H1 (cell line): Measurements from ENCODE around the gene NPPA. TPM values are rescaled to one million over a fixed set of nuclear protein-coding genes. Genes with fewer than 3 reads are reported as not detected.

Experiments used
- CTCF ChIA-PET: fragments of 300-600 bp; sonication (Branson Sonifier 250); formaldehyde crosslinking; loops from one replicate; lab custom pipeline; 2021; ENCODE audit not compliant: partially characterized antibody; lab: Charles Lee
- POLR2A ChIA-PET: fragments of 300-600 bp; sonication (Branson Sonifier 250); formaldehyde crosslinking; loops from one replicate; lab custom pipeline; 2021; ENCODE audit warnings: inconsistent platforms; ENCODE audit not compliant: partially characterized antibody; lab: Charles Lee
- DNase-seq, 2 experiments: peaks; one replicate each; pipeline versions ENCODE4 v3.0.0 to v3.0.0-alpha.2; 2010 to 2022; ENCODE audit warnings: low spot score in 2 of 2, low read depth in 1 of 2, mixed read lengths in 1 of 2
- FAIRE-seq: peaks from 2 replicates; lab custom pipeline; 2011; peaks lifted over from hg19 to GRCh38; lab: Jason Lieb, UNC
- H2AFZ ChIP-seq: 2 replicates; pipeline ENCODE4 v1.8.1; 2012; ENCODE audit warnings: low read length, inconsistent platforms
- H2AK5ac ChIP-seq: 2 replicates; pipeline ENCODE4 v1.6.1; 2013; ENCODE audit warnings: low read depth, low read length
- H2BK120ac ChIP-seq: replicated peaks from 2 replicates; pipeline ENCODE3; 2013; ENCODE audit warnings: low read depth, low read length, inconsistent platforms
- H2BK12ac ChIP-seq: 2 replicates; pipeline ENCODE4 v1.6.1; 2013; ENCODE audit warnings: low read depth, low read length
- H2BK15ac ChIP-seq: 2 replicates; pipeline ENCODE4 v1.6.1; 2013; ENCODE audit warnings: low read length
- H2BK20ac ChIP-seq: 2 replicates; pipeline ENCODE4 v1.6.1; 2013; ENCODE audit warnings: low read length
- H2BK5ac ChIP-seq: 2 replicates; pipeline ENCODE4 v1.6.1; 2013; ENCODE audit warnings: low read depth, low read length
- H3K14ac ChIP-seq: 2 replicates; pipeline ENCODE4 v1.6.1; 2013; ENCODE audit warnings: inconsistent platforms; ENCODE audit not compliant: insufficient read length
- H3K18ac ChIP-seq: 2 replicates; pipeline ENCODE4 v1.6.1; 2013; ENCODE audit warnings: low read length; ENCODE audit errors: extremely low read depth
- H3K23ac ChIP-seq: 2 replicates; pipeline ENCODE4 v1.6.1; 2013; ENCODE audit warnings: inconsistent platforms; ENCODE audit not compliant: insufficient read length
- H3K23me2 ChIP-seq: 2 replicates; pipeline ENCODE4 v1.6.1; 2013; ENCODE audit warnings: low read depth, low read length
- H3K27ac ChIP-seq: 2 replicates; pipeline ENCODE4 v1.6.1; 2011; ENCODE audit warnings: low read depth, low read length, inconsistent platforms
- H3K27me3 ChIP-seq, 4 experiments: replicated peaks in 1 of 4; 1 replicate in 1 of 4; 2 replicates in 3 of 4; pipeline versions ENCODE4 v1.6.1 to v1.8.1; 2011 to 2013; ENCODE audit warnings: low read length in 3 of 4, mild to moderate bottlenecking in 3 of 4, inconsistent platforms in 2 of 4, mixed read lengths in 2 of 4, moderate library complexity in 1 of 4; ENCODE audit not compliant: control insufficient read depth in 3 of 4, insufficient read depth in 3 of 4; ENCODE audit errors: extremely low read depth in 1 of 4
- H3K36me3 ChIP-seq, 4 experiments: 2 replicates each; pipeline versions ENCODE4 v1.6.1 to v1.8.1; 2011 to 2013; ENCODE audit warnings: mild to moderate bottlenecking in 4 of 4, low read length in 3 of 4, moderate library complexity in 2 of 4, control low read depth in 1 of 4, inconsistent platforms in 1 of 4; ENCODE audit not compliant: insufficient read depth in 4 of 4, control insufficient read depth in 2 of 4
- H3K4ac ChIP-seq: replicated peaks from 2 replicates; pipeline ENCODE3; 2013; ENCODE audit warnings: low read length, low read depth, mixed read lengths, inconsistent platforms; ENCODE audit not compliant: insufficient read length
- H3K4me1 ChIP-seq, 4 experiments: replicated peaks in 1 of 4; 1 replicate in 1 of 4; 2 replicates in 3 of 4; pipeline versions ENCODE4 v1.6.1 to v1.8.1; 2011 to 2013; ENCODE audit warnings: low read length in 3 of 4, inconsistent platforms in 2 of 4, mixed read lengths in 1 of 4; ENCODE audit not compliant: insufficient read depth in 4 of 4, control insufficient read depth in 3 of 4
- H3K4me2 ChIP-seq, 2 experiments: 2 replicates each; pipeline versions ENCODE4 v1.6.1 to v1.8.1; 2011 to 2013; ENCODE audit warnings: low read depth in 2 of 2, low read length in 2 of 2, control low read depth in 1 of 2, inconsistent platforms in 1 of 2, mild to moderate bottlenecking in 1 of 2; ENCODE audit not compliant: insufficient read depth in 1 of 2
- H3K4me3 ChIP-seq, 4 experiments: fragments of 200-600, 300-600 bp in 1 of 4; sonication (generic), shearing (Covaris generic), sonication (Bioruptor Twin) in 1 of 4; 2 replicates each; pipeline versions ENCODE4 v1.5.1 to v1.8.1; 2011 to 2016; ENCODE audit warnings: low read length in 4 of 4, low read depth in 3 of 4, control low read depth in 2 of 4, inconsistent platforms in 2 of 4, mild to moderate bottlenecking in 2 of 4, mixed read lengths in 1 of 4, moderate library complexity in 1 of 4; ENCODE audit not compliant: insufficient read depth in 2 of 4; ENCODE audit errors: extremely low read depth in 1 of 4
- H3K56ac ChIP-seq: replicated peaks from 2 replicates; pipeline ENCODE3; 2013; ENCODE audit warnings: low read depth, mild to moderate bottlenecking, mixed read lengths, low read length, inconsistent platforms; ENCODE audit not compliant: insufficient read length
- H3K79me1 ChIP-seq: 2 replicates; pipeline ENCODE4 v1.6.1; 2013; ENCODE audit warnings: low read depth, low read length, control low read depth
- H3K79me2 ChIP-seq, 2 experiments: 2 replicates each; pipeline versions ENCODE4 v1.6.1 to v1.8.1; 2012 to 2013; ENCODE audit warnings: low read length in 2 of 2, mild to moderate bottlenecking in 2 of 2, inconsistent platforms in 1 of 2; ENCODE audit not compliant: insufficient read depth in 2 of 2, control insufficient read depth in 1 of 2
- H3K9ac ChIP-seq, 4 experiments: replicated peaks in 1 of 4; 1 replicate in 1 of 4; 2 replicates in 3 of 4; pipeline versions ENCODE4 v1.6.1 to v1.8.1; 2011 to 2013; ENCODE audit warnings: low read depth in 3 of 4, low read length in 3 of 4, control low read depth in 2 of 4, mild to moderate bottlenecking in 2 of 4, moderate library complexity in 2 of 4, inconsistent platforms in 1 of 4; ENCODE audit errors: extremely low read depth in 1 of 4
- H3K9me3 ChIP-seq, 2 experiments: 2 replicates each; pipeline versions ENCODE4 v1.6.1 to v1.8.1; 2012 to 2013; ENCODE audit warnings: mild to moderate bottlenecking in 2 of 2, moderate library complexity in 2 of 2, control low read depth in 1 of 2, inconsistent platforms in 1 of 2, low read depth in 1 of 2, low read length in 1 of 2, mixed read lengths in 1 of 2; ENCODE audit not compliant: insufficient read depth in 2 of 2
- H4K20me1 ChIP-seq, 2 experiments: replicated peaks in 1 of 2; 2 replicates each; pipeline versions ENCODE3 to v1.8.1; 2011 to 2013; ENCODE audit warnings: inconsistent platforms in 2 of 2, low read length in 2 of 2, mild to moderate bottlenecking in 1 of 2; ENCODE audit not compliant: insufficient read depth in 2 of 2, control insufficient read depth in 1 of 2
- H4K5ac ChIP-seq: 2 replicates; pipeline ENCODE4 v1.6.1; 2013; ENCODE audit warnings: low read length, low read depth, mixed read lengths, inconsistent platforms; ENCODE audit not compliant: insufficient read length
- H4K8ac ChIP-seq: 2 replicates; pipeline ENCODE4 v1.8.0; 2013; ENCODE audit warnings: mild to moderate bottlenecking, moderate library complexity, low read length, inconsistent platforms; ENCODE audit not compliant: insufficient read depth; ENCODE audit errors: extremely low read depth
- H4K91ac ChIP-seq: replicated peaks from 2 replicates; pipeline ENCODE3; 2013; ENCODE audit warnings: low read length, mixed read lengths, inconsistent platforms; ENCODE audit not compliant: insufficient read length
- EZH2 ChIP-seq: fragments of 200-600 bp; sonication (generic); IDR thresholded peaks from 2 replicates; pipeline ENCODE4 v1.7.1; 2012; ENCODE audit warnings: low read depth, mild to moderate bottlenecking, moderate library complexity, low read length, inconsistent platforms; ENCODE audit not compliant: severe bottlenecking
- GABPA ChIP-seq: IDR thresholded peaks from 2 replicates; pipeline ENCODE4 v1.6.1; 2011; ENCODE audit warnings: mild to moderate bottlenecking, low read length, moderate library complexity, borderline replicate concordance; ENCODE audit not compliant: insufficient read depth
- HDAC2 ChIP-seq, 2 experiments: fragments of 300-600 bp in 1 of 2; sonication (generic) in 1 of 2; IDR thresholded peaks; 2 replicates each; pipeline ENCODE4 v1.6.1; 2011 to 2012; ENCODE audit warnings: low read depth in 2 of 2, low read length in 2 of 2, mild to moderate bottlenecking in 2 of 2, moderate library complexity in 2 of 2, borderline replicate concordance in 1 of 2, inconsistent platforms in 1 of 2
- JUND ChIP-seq: IDR thresholded peaks from 2 replicates; pipeline ENCODE4 v1.6.1; 2011; ENCODE audit warnings: mild to moderate bottlenecking, improper control_type of control experiment, low read length
- KDM1A ChIP-seq: fragments of 200-600, 300-600 bp; sonication (generic); IDR thresholded peaks from 2 replicates; pipeline ENCODE4 v1.7.1; 2016; ENCODE audit warnings: mild to moderate bottlenecking, low read length, borderline replicate concordance
- KDM5A ChIP-seq: fragments of 200-600 bp; IDR thresholded peaks from 2 replicates; pipeline ENCODE4 v1.7.1; 2012; ENCODE audit warnings: mild to moderate bottlenecking, low read length, inconsistent platforms, mixed read lengths
- MAX ChIP-seq: IDR thresholded peaks from 2 replicates; pipeline ENCODE4 v1.6.1; 2012; ENCODE audit warnings: inconsistent platforms
- TAF1 ChIP-seq: IDR thresholded peaks from 2 replicates; pipeline ENCODE4 v1.6.1; 2011; ENCODE audit warnings: mild to moderate bottlenecking, low read depth, low read length
- WGBS, 2 experiments: shearing (Covaris generic) in 1 of 2; methylation state at CpG; one replicate each; pipeline versions ENCODE4 v1.1.6 to v1.1.7; 2013 to 2015; ENCODE audit warnings: low lambda C conversion rate in 2 of 2, mixed read lengths in 2 of 2, inconsistent platforms in 1 of 2, low coverage in 1 of 2, missing lambda C conversion rate in 1 of 2; ENCODE audit not compliant: insufficient replicate concordance in 2 of 2, insufficient coverage in 1 of 2, insufficient read length in 1 of 2; ENCODE audit errors: extremely low coverage in 1 of 2, missing lambda C conversion rate in 1 of 2; 5-methylcytosine and 5-hydroxymethylcytosine counted together
- polyA plus RNA-seq, 7 experiments: library from polyadenylated mRNA; depleted of rRNA in 3 of 7; stranded (reverse) in 5 of 7; unstranded in 2 of 7; fragments of >200 nt in 5 of 7; fragments of 200-250 nt in 2 of 7; gene quantifications; 1 replicate in 5 of 7; 2 replicates in 1 of 7; 4 replicates in 1 of 7; pipeline versions ENCODE4 v1.2.1 to v1.2.3, GENCODE V29; 2011 to 2013; ENCODE audit warnings: missing spikeins in 2 of 7, mixed read lengths in 2 of 7
- total RNA-seq: library from RNA; stranded (reverse); fragmentation: NEBNext Ultra II Directional; extraction: Animal tissue kit (Norgen Biotek cat#: 25700); gene quantifications from 2 replicates; pipeline ENCODE4 v1.2.1, GENCODE V29; 2021
- TF ChIP-seq, protein P1 (sequence below), 3 experiments: IDR thresholded peaks; 1 replicate in 2 of 3; 2 replicates in 1 of 3; pipeline versions ENCODE4 v1.5.1 to v1.6.1; 2011; ENCODE audit warnings: low read length in 3 of 3, mild to moderate bottlenecking in 3 of 3, inconsistent platforms in 2 of 3, low read depth in 1 of 3, moderate library complexity in 1 of 3; ENCODE audit not compliant: insufficient read depth in 1 of 3; ENCODE audit errors: control extremely low read depth in 1 of 3

Gene NPPA
- total and polyA plus RNA-seq, 2 of the 8 experiments (the other 6 are each of a cell fraction or from before 2014, with no cell fraction given), result not detected

DNA sequence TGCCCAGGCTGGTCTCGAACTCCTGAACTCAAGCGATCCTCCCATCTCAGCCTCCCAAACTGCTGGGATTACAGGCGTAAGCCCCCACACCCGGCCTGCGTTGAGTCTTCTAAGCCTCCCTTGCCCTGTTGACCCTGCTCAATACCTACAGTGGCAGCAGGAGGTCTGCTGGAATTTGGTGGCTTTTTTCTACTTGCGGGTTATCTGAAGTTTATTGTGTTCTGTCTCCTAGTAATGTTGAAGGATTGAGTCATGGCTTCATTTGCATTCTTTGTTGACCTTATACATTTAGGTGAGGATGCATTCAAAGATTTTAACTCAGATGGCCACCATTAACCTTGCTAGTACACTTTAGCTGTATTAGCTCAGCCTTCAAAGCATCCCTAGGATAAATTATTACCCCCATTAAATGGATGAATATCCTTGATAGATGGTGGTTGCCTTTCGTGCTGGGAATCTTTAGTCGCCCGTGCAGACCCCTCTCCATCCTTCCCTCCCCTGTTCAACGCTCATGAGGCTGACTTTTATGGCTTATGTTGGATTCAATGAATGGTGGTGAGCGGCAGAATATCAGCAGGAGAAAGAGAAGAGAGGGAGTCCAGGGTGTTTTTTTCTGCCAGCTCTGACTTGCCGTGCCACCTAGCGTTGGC is 20.9 kb upstream of the NPPA start:
- Histone ChIP-seq H4K8ac (no peak overlapping the region), H3K79me1 (no peaks in the 10 kb centered on the region), H3K18ac (no peak overlapping the region), H2BK20ac (no peak overlapping the region), H3K4me1 (no peaks in the 10 kb centered on the region), H4K5ac (no peak overlapping the region), H3K36me3 (no peaks in the 10 kb centered on the region), H3K9ac (no peak overlapping the region; a peak in 1 of 7 replicates), H3K4me2 (no peak overlapping the region), H3K27me3 (no peaks in the 10 kb centered on the region; a peak in 2 of 7 replicates), H2BK15ac (no peak overlapping the region), H4K91ac (no peak overlapping the region), H2BK12ac (no peak overlapping the region), H4K20me1 (no peaks in the 10 kb centered on the region), H3K23ac (no peak overlapping the region), H3K14ac (no peak overlapping the region), H3K4me3 (no peak overlapping the region), H2BK120ac (no peak overlapping the region), H3K23me2 (no peaks in the 10 kb centered on the region; the same call in 1 of the 2 replicates), H2AFZ (no peak overlapping the region), H3K56ac (no peak overlapping the region), H3K9me3 (no peaks in the 10 kb centered on the region), H2BK5ac (no peak overlapping the region), H3K4ac (no peak overlapping the region), H2AK5ac (no peak overlapping the region), H3K79me2 (no peaks in the 10 kb centered on the region), H3K27ac (no peak overlapping the region)
- POLR2A ChIA-PET, result interaction anchor here (0.9 to 7.1 kb wide), 2 partner anchors 9 to 40 kb away, joined by 3 to 47 read pairs; no protein-coding TSS in a partner anchor
- FAIRE-seq (no peak), DNase-seq (no peak)
- 89% methylated on average over 13 of the region's 13 CpGs; no CpG with 5 or more reads in 1 of the 2 experiments for WGBS, 2 experiments
- CTCF ChIA-PET, result interaction anchor here (0.6 to 5.6 kb wide), 9 partner anchors 8 to 146 kb away, joined by 3 to 46 read pairs (median 15); no protein-coding TSS in a partner anchor
- TF ChIP-seq GABPA, result no peak
- no peak for TF ChIP-seq EZH2
- TF ChIP-seq HDAC2 (IDR thresholded peaks at IDR 0.05; ENCODE audit: borderline replicate concordance in 1 of 2, low read depth in 2 of 2, low read length in 2 of 2), result no peak
- TF ChIP-seq MAX, result no peak
- TF ChIP-seq, protein P1, sequence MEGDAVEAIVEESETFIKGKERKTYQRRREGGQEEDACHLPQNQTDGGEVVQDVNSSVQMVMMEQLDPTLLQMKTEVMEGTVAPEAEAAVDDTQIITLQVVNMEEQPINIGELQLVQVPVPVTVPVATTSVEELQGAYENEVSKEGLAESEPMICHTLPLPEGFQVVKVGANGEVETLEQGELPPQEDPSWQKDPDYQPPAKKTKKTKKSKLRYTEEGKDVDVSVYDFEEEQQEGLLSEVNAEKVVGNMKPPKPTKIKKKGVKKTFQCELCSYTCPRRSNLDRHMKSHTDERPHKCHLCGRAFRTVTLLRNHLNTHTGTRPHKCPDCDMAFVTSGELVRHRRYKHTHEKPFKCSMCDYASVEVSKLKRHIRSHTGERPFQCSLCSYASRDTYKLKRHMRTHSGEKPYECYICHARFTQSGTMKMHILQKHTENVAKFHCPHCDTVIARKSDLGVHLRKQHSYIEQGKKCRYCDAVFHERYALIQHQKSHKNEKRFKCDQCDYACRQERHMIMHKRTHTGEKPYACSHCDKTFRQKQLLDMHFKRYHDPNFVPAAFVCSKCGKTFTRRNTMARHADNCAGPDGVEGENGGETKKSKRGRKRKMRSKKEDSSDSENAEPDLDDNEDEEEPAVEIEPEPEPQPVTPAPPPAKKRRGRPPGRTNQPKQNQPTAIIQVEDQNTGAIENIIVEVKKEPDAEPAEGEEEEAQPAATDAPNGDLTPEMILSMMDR (IDR thresholded peaks at IDR 0.05; ENCODE audit: control extremely low read depth in 1 of 3, insufficient read depth in 1 of 3, low read depth in 1 of 3, low read length in 3 of 3), result no peak
- no peak for TF ChIP-seq TAF1
- no peak for TF ChIP-seq KDM1A
- no peak for TF ChIP-seq KDM5A
- no peak for TF ChIP-seq JUND
